ENCODE data around the gene TLCD1. TPM values are rescaled to one million over a fixed set of nuclear protein-coding genes. Genes with fewer than 3 reads are reported as not detected.

Gene TLCD1, protein sequence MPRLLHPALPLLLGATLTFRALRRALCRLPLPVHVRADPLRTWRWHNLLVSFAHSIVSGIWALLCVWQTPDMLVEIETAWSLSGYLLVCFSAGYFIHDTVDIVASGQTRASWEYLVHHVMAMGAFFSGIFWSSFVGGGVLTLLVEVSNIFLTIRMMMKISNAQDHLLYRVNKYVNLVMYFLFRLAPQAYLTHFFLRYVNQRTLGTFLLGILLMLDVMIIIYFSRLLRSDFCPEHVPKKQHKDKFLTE
- total RNA-seq: 18.1 TPM

DNA sequence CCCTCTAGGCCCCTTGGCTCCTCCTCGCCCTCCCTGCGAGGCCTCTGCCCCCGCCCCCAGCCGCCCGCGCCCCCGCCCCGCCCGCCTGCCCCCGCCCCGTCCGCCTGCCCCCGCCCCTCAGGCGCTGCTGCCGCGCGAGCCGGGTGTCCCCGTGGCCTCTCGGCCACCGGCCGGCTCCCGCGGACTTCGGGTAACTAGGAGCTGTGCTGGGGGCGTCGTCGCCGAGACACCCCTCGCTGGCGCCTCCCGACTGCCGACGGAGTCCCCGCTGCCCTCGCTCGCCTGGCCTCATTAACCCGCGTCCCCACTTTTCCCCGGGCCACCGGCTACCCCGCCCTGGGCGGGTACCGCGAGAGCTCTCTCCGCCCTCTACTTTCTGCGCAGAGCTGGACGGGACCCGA is at the start of gene TLCD1:
Gene TLCD1 (minus strand): TSS at position 8 of the 401 bp plus-strand sequence. CDS start 136 bp downstream, outside the sequence.
- peak; percentile 82 for DNase-seq (ENCODE audit: low spot score)

DNA sequence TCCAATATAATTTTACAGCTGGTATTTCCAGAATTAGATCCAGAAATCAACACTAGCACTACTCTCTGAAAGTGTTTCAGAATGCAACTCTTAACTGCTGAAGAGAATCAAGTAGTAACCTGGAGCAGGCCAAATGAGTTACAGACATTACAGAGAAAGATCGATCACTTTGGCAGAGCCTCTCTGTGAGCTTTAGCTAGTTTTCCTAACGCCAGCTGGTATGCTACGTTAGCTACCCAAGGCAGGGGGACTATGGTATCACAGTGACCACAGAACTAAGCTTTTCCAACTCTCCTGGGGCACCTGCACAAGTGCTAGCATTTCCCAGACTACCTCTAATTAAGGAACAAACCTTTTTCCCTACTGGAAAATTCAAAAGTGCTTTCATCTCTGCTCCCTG is 48.2 kb upstream of the TLCD1 start:
- DNase-seq (ENCODE audit: low spot score): no peak

DNA sequence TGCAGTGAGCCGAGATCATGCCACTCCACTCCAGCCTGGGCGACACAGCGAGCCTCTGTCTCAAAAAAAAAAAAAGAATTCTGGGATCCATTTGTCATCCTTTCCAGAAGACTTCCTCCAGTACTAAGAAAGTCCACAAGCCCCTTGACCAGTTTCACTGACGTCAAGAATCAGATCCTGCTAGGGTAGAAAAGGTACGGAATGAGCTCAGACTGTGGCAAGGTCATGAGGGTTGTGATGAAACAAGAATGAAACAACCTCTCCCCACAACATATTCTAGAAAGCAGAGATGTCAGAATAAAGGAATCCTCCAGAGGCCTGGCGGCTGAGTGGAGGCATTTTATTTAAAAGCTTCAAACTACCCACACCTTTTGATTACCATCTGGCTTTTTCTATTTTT is 47.7 kb upstream of the TLCD1 start:
- no peak for DNase-seq (ENCODE audit: low spot score)

DNA sequence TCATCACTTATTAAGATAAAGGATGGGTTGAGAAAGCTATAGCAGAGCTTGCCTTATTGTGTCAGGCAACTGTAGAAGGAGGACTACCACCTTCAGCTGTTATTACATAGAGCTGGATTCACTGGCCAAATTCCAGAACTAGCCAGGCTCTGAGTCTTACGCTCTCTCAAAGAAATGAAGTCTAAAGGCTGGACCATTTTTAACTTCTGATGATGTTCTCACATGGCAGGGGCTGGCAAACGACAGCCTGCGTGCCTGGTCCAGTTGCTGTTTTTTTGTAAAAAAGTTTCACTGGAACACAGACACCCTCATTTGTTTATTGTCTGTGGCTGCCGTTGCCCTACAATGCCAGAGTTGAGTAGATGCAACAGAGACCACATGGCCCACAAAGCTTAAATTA is 39.0 kb upstream of the TLCD1 start:
- no peak for DNase-seq (ENCODE audit: low spot score)

DNA sequence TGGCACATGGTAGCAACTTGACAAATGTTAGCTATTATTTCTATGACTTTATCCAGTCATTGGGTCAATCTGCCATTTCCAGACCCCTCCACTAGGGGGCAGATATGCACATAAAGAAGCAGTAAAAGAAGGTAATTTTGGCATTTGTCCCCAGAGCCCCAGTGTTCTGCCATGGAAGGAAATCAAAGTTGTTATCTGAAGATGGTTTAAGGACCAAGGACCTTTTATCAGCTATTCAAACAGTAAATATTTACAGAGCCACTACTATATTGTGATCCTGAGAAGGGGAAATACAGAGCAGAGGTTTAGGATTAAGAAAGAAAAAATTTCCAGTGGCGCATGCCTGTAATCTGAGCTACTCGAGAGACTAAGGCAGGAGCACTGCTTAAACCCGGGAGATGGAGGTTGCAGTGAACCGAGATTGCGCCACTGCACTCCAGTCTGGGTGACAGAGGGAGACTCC is 37.8 kb upstream of the TLCD1 start:
- DNase-seq (ENCODE audit: low spot score): peak; percentile 83

DNA sequence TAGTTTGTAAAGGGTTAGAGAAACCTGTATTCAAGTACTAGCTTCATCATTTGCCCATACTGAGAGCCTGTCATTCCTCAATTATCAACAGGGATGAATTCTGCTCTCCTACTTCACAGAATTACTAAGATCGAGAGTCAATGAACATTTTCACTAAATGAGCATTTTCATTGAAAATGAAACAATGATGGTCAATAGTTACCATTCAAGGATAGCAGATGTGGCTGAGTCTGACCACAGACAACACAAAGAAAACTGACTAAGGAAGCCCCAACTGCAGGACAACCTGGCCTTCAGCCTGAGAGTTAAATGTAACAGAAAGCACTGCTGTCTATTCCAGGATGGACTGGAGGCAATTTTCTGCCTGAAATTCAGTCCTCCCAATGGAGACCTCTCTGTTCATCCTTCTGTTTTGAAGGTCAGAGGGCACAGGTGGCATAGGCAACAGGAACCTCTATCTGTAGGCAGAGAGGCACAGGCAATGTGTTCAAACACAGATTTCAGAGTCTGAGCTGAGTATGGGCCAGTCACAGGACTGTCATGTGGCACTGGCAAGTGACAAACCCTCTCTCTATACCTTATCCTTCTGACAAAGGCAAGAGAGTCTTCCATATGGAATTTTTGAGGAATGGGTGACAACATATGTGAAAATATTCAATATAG is 37.2 kb upstream of the TLCD1 start:
- no peak for DNase-seq (ENCODE audit: low spot score)

DNA sequence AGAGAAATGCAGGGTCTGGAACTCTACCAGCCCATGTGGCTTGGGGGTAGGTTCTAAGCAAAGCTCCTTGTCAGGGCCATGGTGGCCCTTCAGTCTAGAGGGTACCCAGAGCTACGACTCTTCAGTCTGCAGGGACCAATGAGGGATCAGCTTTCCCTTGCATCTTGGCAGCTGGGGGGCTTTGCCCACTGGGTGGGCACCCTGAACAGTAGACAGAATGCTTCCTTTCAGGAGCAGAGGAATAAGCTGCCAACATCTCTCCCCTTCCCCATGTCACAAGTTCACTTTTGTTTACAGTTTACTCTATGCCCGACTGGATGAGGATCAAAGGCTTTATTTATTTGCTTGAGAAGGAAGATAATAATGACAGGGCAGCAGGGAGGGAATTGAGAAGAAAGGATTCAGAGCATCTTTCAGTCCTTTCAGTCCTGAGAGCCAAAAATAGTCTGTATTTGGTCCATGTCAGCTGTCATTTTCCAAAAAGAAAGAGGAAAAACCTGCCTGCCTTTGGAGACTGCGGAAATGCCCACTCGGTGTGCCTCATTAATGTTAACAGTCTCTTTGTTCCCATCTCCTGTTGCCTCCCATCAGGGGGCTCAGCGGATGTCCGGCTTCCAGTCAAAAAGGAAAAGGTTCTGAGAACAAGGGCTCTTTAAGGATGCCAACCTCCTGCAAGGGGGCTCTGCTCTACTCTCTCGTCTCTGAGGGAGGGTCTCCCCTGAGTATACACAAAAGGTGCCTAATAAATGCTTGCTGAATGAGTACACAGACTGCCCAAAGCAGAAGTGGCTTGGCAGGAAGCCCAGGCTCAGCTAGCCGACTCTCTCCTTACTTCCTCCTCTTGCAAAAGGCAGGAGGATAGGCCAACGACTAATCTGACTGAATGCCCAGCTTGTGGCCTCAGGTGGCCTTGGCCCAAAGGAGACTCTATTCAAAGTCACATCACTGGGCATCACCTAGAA is 34.8 kb upstream of the TLCD1 start:
- DNase-seq (ENCODE audit: low spot score): peak; percentile 75

DNA sequence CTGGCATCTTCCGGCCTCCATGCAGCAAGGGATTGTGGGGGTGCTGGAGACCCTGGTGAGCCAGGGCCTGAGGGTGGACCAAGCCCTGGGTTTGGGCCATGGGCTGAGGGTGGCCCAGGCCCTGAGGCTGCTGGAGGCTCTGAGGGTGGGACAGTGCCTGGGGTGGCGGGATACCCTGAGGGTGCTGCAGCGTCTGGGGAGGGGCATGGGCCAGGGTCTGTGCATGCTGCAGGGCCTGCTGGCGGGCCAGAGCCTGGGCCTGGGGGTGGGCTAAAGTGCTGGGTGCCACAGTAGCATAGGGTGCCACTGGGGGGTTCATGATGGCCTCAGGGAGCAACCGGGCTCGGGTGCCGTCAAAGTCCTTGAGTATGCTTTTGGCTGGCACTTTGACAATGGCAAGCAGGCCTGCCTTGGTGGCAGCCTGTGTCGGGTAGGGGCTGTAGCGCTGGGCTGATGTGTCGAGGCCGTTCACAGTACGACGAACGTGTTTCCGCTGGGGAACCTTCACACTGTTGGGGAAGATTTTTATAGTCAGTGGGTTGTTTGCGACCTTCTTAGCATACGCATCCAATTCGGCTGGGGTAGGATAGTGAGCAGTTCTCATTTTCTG is 33.3 kb upstream of the TLCD1 start:
- no peak for DNase-seq (ENCODE audit: low spot score)

DNA sequence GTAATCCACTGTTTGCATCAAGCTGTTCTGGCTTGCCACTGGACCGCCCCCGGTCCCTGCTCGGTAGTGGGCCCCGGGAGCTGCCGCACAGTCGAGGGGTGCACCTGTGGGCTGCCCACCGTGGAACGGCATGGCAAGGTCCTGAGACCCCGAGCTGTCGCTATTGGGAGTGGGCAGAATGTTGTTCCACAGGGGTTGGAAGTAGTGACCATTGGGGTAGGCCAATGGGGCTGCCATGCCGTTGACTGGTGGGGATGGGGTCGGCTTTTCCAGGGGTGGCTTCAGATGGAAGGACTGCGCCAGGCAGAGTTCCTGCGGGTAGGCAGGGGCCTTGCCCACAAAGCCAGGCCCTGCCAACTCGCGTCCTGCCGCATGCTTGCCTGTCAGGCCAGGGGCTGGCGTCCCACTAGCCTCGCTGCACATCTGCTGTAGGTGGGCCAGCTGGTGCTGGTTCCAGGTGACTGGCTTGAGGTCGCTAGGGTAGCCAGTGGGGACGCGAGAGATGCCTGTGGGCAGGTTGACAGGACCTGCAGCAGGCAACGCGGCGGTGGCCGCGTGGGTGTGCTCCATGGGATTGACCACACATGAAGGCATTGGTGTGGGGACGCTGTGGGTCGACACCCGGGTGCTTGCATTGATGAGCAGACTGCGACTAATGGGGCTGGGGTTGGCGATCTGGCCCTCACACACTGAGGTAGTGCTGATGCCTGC is 32.5 kb upstream of the TLCD1 start:
- no peak for DNase-seq (ENCODE audit: low spot score)

DNA sequence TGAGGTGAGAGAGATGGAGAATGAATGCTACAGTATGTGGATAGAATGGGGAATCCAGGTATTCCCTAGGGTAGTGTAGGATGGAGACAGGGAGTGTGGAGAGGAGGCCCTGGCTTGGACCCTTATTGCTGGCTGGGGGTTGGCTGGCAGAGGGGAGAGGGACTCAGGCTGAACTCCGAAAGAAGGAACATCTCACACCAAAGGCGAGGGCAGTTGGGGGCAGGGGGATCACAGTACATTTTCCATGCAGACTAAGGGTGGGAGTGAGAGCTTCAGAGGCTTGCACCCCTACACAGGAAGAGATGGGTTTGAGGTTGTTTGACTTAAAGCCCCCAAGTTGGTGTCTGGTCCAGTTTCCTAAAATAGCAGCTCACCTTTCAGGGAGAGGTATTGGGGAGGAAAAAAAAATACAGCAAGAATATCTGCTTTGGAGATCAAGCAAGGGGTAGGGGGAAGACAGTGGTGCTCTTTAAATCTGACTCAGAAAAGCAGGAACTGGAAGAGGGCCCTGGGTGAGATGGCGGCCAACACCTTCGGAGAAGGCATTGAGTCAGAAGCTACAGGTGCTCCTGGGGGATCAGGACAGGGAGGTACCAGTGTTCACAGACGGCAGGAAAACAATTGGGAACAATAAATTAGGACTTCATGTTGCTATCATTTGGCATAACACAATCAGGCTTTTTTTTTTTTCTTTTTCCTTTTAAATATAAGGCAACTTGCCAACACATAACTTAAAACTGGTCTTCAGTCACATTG is 30.2 kb upstream of the TLCD1 start:
- DNase-seq (ENCODE audit: low spot score): no peak

DNA sequence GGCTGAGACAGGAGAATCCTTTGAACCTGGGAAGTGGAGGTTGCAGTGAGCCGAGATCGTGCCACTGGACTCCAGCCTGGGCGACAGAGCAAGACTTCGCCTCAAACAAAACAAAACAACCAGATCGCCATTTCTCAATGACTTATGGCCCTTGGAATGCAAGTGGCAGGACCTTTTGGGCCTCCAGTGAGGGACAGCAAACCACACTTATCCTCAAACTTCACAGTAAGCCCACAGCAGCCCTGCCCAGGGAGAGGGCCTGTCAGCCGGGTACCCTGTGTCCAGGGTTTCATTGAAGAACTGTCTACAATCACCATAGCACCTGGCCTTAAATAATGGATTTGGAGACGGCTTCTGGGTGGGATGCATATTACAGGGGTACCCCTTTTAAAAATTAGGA is 29.5 kb upstream of the TLCD1 start:
- no peak for DNase-seq (ENCODE audit: low spot score)

DNA sequence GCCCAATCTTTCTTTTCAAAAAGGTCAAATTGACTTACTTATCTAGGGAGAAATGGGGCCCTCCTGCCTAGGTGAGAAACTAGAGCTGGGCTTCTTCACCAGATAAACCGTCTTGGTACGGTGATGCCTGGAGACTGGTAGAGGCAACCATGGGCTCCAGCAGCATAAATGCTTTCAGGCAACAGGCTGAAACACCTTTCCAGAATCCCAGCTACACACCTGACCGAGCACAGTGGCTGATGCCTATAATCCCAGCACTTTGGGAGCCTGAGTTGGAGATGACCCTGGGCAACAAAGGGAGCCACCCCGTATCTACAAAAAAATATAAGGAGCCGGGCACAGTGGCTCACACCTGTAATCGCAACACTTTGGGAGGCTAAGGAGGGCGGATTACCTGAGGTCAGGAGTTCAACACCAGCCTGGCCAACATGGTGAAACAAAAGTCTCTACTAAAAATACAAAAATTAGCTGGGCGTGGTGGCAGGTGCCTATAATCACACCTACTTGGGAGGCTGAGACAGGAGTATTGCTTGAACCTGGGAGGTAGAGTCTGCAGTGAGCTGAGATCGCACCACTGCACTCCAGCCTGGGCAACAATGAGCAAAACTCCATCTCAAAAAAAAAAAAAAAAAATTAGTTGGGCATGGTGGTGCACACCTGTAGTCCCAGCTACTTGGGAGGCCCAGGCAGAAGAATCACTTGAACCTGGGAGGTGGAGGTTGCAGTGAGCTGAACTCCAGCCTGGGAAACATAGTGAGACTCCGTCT is 25.8 kb upstream of the TLCD1 start:
- DNase-seq (ENCODE audit: low spot score): no peak

DNA sequence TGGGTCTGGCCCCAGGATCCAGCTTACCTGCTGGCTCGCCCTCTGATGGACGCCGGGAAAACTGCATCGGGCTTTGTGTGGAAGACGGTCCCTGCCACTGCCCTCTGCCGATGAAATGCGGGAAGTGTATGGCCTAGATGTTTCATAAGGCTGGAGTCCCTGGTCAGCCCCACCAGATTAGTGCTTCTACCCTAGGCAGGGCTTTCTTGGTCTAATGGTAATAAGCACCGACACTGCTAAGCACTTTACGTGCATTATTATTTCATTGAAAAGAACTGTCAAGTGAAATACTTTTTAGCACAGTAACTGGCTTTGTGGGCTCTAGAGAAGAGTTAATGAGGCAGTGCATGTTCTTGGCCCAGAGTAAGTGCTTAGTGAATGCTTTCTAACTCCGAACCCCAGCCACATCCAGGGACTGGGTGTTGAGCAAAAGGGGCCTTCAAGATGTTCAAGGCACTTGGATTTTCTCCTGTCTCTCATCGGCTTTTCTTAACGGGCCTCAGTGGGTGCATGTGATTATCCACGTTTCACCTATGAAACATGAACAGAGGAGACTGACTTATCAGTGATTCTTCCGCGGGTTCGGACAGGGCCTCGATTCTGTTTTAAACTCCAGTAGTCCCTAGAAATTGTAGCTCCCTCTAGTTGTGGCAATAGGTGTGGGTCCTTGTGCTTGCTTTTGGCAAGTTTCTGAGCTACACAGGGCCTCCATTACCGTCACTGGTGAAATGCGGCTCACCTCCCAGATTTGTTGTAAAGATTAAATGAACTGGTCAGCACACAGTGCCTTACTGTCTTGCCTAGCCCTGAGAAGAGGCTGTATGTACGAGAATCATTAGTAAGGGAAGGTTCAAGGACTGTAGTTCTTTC is 24.4 kb upstream of the TLCD1 start:
- peak; percentile 94 for DNase-seq (ENCODE audit: low spot score)

DNA sequence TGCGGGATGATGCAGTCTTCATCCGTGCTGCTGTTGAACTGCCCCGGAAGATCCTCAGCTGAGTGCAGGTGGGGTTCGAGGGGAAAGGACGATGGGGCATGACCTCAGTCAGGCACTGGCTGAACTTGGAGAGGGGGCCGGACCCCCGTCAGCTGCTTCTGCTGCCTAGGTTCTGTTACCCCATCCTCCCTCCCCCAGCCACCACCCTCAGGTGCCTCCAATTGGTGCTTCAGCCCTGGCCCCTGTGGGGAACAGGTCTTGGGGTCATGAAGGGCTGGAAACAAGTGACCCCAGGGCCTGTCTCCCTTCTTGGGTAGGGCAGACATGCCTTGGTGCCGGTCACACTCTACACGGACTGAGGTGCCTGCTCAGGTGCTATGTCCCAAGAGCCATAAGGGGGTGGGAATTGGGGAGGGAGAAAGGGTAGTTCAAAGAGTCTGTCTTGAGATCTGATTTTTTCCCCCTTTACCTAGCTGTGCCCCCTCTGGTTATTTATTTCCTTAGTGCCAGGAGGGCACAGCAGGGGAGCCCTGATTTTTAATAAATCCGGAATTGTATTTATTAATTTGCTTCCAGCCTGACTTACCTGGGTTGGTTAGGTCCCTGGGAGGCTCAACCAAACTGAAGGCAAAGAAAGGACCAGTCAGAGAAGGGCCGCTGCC is 23.6 kb upstream of the TLCD1 start:
- no peak for DNase-seq (ENCODE audit: low spot score)

DNA sequence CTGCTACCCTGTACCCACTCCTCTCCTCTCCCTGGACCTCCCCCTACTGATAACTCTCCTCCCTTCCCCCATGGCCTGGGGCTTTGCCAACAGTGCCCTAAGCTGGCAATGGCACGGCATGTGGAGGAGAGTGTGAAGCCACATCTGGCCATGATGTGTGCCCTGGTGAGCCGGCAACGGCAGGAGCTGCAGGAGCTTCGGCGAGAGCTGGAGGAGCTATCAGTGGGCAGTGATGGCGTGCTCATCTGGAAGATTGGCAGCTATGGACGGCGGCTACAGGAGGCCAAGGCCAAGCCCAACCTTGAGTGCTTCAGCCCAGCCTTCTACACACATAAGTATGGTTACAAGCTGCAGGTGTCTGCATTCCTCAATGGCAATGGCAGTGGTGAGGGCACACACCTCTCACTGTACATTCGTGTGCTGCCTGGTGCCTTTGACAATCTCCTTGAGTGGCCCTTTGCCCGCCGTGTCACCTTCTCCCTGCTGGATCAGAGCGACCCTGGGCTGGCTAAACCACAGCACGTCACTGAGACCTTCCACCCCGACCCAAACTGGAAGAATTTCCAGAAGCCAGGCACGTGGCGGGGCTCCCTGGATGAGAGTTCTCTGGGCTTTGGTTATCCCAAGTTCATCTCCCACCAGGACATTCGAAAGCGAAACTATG is 23.0 kb upstream of the TLCD1 start:
- DNase-seq (ENCODE audit: low spot score): no peak

DNA sequence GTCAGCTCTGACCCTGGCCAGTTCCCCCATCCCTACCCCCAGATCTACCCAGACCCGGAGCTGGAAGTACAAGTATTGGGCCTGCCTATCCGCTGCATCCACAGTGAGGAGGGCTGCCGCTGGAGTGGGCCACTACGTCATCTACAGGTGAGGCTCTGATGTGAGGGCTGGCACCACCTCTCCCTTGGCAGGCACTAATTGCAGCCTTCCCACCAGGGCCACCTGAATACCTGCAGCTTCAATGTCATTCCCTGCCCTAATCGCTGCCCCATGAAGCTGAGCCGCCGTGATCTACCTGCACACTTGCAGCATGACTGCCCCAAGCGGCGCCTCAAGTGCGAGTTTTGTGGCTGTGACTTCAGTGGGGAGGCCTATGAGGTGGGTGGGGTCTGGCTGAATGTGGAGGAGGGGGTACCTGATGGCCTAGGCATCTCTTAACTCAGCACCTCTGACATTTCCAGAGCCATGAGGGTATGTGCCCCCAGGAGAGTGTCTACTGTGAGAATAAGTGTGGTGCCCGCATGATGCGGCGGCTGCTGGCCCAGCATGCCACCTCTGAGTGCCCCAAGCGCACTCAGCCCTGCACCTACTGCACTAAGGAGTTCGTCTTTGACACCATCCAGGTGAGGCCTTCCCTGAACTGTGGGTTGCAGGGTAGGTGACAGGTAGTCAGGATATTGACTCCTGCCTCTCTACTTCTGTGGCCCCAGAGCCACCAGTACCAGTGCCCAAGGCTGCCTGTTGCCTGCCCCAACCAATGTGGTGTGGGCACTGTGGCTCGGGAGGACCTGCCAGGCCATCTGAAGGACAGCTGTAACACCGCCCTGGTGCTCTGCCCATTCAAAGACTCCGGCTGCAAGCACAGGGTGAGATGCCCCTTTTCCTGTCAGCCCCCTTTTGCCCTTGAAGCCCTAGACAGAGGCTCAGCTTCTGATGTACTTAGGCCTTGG is 22.0 kb upstream of the TLCD1 start:
- no peak for DNase-seq (ENCODE audit: low spot score)
